GM21825 (cell line): ENCODE measurements around the gene POLR2C.
"Not testable (repeated sequence)": the region's sequence is repeated elsewhere in the genome, so short reads cannot be mapped to it uniquely, and the experiment has no call there.

ENCODE experiments used
- ATAC-seq: cut with Tn5 transposase; IDR thresholded peaks from one replicate; pipeline ENCODE4 v1.9.1; 2021; ENCODE audit warnings: mild to moderate bottlenecking, moderate library complexity; ENCODE audit not compliant: unreplicated experiment

Gene POLR2C

DNA sequence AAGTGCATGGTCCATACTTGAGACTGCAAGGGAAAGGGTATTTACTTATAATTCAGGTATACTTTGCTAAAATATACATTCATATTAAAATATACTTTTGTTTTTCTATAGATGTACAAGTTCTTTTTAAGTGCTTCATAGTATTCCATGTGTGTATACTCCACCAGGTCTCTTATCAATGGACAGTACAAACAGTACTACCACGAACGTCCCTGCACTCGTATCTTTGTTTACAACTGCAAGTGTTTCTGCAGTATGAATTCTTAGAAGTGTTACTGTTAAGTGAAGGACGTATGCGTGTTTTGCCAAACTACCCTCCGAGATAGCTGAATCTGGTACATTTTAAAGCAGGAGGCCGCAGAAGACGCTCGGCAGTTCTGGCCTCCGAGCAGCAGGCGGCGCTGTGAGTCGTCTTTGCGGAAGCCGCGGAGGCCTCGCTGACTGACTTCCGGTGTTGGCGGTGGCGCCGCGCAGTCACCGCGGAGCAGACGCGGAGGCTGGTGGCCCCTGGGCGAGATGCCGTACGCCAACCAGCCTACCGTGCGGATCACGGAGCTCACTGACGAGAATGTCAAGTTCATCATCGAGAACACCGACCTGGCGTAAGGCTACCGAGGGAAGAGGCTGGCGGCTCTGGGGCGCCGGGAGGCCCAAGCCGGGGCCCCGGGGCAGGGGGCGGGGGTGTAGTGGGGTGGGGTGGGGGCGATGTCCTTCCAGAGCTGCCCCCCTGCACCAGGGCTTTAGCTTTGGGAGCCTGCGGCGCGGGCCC is at the start of gene POLR2C:
Gene POLR2C (plus strand): TSS at position 471 of the 769 bp plus-strand sequence. CDS start 46 bp downstream, at position 517.
- peak; percentile 87 for ATAC-seq

DNA sequence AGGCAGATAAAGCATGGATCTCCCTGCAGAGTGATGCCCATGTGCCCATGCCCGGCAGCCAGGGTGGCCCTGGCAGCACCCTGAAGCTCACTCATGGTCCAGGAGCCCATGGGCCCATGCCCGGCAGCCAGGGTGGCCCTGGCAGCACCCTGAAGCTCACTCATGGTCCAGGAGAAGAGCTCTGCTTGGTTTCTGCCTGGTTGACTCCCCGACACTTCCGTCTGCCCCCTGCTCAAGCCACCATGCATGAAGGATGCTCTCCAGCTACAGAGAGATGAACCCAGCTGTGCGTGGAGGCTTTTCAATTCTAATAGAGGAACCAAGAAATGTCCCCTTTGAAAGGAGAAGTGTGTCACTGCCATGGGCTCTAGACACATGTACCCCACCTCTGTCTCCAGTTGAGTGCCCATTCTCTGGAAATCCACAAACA is 49.2 kb upstream of the POLR2C start:
- ATAC-seq = peak; percentile 68

DNA sequence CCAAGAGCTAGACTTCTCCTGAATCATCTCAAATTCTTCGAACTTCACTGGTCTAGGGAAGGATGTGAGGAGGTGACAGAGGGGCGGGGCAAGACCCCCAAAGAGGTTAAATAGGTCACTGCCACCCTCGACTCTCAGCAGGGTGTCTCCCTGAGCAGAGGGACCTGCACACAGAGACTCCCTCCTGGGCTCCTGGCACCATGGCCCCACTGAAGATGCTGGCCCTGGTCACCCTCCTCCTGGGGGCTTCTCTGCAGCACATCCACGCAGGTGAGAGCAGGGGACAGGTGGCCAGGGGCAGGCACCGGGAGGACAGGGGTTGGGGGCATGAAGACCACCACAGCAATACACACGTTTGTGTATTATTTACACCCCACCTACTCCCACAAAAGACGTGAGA is 48.7 kb upstream of the POLR2C start:
- peak; percentile 5 for ATAC-seq

DNA sequence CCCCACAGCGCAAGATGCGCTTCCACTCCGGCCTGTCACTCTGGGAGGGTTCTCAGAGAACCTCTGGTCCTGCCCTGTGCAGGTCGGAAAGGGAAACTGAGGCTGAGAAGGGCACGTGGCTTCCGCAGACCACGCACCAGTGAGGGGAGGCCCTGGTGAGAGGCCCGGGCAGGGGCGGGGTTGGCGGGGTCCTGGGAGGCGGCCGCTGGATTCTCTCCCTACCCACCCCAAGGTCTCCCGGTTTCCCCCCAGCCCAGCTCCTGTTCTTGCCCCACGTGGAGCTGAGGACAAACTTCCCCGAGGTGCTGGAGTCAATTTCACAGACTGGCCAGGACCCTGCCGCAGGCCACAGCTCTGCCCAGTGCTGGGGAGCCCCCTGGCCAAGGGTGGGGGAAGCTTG is 46.4 kb upstream of the POLR2C start:
- no peak for ATAC-seq

DNA sequence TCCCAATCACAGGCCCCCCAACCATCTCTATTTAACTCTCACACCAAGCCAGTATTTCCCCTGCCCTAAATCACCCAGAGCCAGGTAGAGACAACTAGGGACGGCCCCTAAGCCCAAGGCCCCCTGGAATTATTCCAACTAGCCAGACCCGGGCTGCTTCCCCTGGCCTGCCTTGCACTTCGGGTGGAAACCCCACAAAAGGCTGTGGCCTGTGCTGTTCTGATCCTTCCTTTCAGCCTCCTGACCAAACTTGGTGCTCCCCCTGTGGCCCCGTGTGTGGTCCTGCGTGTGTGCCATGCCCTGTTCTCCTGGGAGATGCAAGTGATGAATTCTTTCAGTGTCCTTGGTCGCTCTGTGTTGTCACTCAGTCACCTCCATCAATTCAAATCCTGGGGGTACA is 43.0 kb upstream of the POLR2C start:
- ATAC-seq = no peak

DNA sequence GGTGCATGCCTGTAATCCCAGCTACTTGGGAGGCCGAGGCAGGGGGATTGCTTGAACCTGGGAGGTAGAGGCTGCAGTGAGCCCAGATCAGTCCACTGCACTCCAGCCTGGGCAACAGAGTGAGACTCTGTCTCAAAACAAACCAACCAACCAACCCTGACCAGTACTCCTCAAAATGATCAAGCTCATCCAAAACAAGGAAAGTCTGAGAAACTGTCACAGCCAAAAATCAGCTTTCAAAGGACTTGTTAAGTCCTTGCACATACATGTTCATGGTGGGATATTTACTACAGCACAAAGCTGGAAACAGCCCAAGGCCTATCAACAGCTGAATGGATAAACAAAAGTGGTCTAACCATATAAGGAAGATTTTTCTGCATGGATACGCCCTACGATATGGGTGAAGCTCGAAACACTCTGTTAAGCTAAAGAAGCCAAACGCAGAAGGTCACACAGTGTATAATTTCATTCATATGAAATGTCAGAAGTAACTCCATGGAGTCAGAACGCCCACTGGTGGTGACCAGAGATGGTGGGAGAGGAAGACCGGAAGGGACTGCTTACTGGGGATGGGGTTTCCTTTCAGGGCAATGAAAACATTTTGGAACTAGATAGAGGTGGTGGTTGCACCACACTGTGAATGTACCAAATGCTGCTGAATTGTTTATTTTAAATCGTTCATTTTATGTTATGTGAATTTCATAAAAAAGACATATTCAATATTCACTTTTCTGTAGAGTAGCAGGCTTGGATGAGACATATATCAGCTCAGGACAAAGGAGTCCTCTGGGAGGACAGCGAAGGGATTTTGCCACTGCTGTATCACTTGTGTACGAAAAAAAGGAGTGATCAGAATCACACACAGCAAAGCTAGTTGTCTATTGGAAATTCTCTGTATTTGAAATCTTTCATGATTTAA is 40.2 kb upstream of the POLR2C start:
- no peak for ATAC-seq

DNA sequence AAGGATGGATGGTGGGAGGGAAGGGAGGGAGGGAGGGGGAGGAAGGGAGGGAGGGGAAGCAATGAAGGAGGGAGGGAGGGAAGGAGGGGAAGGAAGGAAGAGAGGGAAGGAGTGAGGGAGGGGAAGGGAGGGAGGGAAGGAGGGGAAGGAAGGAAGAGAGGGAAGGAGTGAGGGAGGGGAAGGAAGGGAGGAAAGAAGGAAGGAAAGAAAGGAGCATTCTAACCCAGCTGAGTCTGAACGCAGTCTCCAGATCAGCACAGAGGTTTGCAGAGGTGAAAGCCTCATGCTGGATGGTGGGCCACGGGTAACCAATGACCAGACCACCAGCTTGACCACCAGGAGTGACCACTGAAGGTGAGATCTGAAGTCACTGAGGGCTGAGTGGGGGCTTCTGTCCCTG is 39.3 kb upstream of the POLR2C start:
- ATAC-seq = no peak

DNA sequence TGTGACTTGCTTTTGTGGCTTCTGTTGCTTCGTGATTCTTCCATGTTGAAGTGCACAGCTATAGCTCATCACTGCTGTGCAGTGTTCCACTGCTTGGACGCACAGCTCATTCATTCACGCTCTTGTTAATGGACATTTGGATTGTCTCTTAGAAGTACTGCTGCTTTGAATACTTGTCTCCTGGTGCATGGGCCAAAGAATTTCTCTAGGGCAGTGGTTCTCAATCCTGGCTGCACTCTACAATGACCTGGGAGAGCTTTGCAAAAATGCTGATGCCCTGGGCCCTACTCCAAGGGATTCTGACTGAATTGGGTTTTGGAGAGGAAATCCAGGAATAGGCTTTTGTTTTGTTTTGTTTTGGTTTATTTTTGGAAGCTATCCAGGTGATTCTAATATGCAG is 37.9 kb upstream of the POLR2C start:
- ATAC-seq = no peak

DNA sequence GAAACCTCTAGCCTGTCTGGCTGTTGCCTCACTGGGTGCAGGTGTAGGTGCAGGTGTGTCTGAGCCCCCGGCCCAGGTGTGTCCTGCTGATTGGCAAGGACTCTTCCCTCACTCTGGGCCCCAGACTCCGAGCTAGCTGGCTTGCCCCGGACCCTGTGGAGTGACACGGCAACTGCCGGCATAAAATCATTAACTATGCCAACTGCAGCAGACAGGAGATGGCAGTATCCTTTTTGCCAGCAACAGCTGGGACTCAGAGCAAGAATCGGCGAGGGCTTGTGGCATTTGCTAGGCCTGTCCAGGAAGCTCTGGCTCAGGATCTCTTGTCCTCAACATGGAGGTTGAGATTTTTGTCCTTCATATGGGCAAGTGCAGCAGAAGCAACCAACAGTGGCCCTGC is 36.1 kb upstream of the POLR2C start:
- no peak for ATAC-seq

DNA sequence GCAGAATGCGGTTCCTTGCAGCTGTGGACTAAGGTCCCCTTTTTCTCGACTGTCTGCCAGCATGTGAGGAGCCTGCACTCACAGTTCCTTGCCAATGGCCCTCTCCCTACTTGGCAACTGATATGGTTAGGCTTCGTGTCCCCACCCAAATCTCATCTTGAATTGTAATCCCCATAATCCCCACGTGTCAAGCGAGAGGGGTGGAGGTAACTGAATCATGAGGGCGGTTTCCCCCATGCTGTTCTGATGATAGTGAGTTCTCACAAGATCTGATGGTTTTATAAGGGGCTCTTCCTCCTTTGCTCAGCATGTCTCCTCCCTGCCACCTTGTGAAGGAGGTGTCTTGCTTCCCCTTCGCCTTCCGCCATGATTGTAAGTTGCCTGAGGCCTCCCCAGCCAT is 35.2 kb upstream of the POLR2C start:
- ATAC-seq = no peak

DNA sequence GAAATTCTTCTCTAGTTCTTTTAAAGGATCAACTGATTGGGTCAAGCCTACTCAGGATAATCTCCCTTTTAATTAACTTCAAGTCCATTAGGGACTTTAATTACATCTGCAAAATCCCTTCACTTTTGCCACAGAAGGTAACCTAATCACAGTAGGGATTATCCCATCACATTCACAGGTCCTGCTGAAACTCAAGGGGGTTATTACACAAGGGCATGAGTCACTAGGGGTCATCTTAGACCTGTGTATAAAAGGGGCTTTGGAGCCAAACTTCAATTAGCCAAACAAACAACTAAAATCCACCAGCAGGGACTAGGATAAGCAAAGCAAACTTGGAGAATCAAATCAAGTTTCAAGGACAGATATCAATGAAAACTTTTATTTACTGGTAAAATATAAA is 34.7 kb upstream of the POLR2C start:
- ATAC-seq = no peak

DNA sequence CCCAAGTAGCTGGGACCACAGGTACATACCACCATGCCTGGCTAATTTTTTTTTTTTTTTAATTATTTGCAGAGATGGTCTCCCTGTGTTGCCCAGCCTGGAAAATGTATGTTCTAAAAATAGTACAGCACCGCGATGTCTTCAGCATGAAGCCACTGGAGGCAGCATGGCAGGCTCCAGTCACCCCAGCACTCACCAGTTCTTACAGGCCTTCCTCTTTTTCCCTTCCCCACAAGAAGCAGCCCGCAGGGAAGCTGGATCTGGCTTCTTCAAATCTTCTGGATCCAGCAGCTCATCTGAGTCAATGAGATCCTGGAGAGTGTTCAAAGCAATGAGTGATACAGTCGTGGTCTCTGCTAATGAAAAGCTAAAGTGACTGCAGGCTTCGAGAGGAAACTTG is 31.5 kb upstream of the POLR2C start:
- no peak for ATAC-seq

DNA sequence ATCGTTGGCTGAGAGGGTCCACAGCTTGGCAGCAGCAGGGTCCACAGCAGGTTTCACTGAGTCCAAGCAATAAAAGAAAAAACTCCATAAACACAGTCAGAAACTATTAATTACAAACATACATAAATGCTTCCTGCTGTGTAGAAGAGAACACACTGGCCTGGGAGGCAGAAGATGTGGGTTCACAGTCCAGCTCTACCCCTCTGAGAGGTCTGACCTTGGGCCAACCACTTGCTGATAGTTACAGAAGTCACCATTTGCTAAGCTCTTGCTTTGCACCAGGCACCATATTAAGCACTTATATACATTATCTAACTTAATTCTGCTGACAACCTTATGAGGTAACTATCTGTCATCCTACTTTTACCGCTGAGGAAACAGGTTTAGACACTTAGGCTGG is 30.0 kb upstream of the POLR2C start:
- ATAC-seq = no peak

DNA sequence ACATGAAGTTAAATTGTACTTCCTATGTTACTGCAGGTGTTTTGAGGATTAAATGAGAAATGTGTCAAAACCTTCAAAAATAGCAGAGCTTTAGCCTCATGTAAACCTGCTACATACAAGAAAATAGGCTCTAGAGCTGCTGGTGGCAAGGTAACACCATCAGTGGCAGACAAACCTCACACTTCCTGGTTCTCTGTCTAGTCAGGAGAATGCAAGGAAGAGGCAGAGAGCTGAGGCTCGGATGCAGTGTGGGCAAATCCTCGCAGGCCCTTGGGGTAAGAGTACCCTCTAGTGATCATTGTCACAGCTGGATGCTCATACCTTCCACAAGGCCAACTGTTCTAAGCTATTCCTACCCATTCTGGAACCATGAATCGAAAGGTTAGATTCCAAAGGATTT is 29.5 kb upstream of the POLR2C start:
- no peak for ATAC-seq

DNA sequence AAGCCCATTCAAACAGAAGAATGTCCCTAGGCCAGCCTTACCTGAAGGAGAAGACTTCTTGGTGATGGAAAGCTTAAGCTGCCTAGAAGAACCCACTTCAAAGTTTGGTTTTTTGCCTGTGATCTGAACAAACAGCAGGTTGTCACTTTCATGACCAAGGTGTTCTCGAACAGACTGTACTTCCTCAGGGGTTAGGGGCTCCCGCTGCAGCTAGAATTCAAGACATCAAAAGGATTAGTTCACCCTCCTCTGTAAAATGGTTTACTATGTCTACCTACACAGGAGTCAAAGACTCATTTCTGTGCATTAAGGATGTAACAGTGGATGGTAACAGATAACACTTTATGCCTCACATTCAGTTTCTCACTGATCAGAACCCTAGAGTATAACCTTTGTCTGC is 28.5 kb upstream of the POLR2C start:
- ATAC-seq = no peak

DNA sequence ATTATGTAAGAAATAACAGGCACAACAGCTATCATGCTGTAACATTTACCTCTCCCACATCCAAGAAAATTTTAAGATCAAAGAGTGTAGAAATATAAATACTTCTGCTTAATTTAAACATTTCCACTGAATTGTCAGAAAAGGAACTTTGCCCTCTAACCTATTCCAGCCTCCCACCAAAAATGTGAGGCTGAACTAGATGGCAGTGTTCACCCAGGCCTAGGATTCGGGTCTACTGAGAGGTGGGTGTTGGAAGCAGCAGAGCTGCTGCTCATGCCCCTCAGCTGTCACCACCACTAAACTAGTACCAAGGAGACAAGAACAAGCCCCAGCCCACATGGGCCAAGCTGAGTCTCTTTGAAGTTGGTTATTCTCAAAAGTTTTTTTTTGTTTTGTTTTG is 26.6 kb upstream of the POLR2C start:
- no peak for ATAC-seq

DNA sequence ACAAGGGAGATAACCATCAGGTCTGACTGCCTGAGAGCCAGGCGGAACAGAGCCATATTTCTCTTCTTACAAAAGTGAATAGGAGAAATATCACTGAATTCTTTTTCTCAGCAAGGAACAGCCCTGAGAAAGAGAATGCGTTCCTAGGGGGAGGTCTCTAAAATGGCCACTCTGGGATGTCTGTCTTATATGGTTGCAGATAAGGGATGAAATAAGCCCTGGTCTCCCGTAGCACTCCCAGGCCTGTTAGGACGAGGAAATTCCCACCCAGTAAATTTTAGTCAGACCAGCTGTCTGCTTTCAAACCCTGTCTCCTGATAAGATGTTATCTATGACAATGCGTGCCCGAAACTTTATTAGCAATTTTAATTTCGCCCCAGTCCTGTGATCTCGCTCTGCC is 22.5 kb upstream of the POLR2C start:
- ATAC-seq = not testable (repeated sequence)

DNA sequence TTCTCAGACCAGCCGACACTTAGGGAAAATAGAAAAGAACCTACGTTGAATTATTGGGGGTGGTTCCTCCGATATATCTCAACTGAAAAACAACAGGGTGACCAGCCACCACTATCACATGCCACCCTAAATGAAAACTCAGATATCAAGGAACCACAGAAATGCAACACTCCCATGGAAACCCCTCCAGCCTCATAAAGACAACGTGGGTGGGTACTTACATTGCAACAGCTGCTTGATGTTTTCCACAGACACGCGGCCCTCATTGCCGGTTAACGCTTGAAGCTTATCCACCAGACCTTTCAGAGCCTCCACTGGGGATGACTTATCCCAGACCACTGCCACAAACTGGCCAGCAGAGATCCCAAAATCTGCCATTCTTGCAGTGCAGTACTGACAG is 21.9 kb upstream of the POLR2C start:
- ATAC-seq = not testable (repeated sequence)

DNA sequence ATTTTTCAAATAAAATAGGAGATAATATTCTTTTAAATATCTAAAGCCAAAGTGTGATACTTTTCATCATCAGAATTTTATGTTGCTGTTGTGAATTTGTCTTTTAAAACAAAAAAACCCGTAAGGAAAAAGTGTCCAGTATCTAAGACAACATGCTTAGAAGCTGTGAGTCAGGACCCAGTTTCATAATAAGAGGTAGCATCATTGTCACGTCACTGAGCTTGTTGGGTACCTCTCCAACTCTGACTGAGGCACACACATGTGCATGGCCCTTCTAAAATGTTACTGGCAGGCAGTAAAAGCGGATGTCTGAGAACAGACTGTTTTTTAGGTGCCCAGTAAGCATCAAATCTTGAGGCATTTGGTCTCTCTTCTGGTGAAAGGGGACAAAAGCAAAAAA is 17.8 kb upstream of the POLR2C start:
- ATAC-seq = no peak

DNA sequence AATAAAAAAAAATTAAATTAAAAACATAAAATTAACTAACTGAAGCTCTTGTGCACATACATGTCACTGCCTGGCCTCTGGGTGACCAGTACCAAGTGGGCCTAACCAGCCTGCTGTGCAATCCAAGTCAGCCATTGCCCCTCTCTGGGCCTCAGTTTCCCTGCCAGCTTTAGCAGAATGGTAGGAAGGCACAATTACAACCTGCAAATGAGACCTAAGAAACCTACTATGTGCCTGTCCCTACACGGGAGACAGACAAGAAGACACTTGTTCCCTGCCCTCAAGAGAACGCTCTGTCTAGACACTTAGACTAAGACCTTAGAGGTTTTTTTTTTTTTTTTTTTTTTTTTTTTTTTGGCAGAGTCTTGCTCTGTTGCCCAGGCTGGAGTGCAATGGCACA is 17.0 kb upstream of the POLR2C start:
- no peak for ATAC-seq

DNA sequence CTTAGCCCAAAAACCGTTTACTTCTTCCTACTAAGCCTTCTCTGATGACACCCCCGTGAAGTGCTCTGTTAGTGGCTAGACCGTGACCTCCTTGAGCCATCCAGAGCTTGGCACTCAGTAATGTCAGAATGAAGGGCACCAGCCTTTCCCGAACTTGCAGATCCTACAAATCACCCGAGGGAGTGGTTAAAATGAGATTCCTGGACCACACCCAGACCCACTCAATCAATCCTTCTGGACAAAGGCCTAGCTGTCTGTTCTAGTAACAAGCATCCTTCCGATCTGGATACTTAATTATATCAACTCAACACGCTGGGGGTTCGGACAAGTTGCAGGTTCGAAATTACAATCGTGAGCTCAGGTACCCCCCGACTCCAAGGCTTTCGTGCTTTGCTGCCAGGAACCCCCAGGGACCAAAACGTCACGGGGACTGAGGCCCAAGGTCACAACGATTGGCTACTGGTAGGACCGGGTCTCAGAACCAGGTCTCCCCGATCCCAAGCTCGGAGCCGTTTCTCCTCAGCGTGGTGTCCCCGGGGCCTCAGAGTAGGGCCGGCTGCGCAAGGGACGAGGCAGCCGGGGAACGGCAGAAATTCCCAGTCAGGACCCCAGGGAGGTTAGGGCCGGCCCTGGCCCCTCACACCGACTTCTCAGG is 15.8 kb upstream of the POLR2C start:
- ATAC-seq = peak; percentile 22
